GM23338 (cell line): Measurements from ENCODE around the gene TRH. TPM values are rescaled to one million over a fixed set of nuclear protein-coding genes. Genes with fewer than 3 reads are reported as not detected.

Experiments used
- ATAC-seq: fragments of 200-7000 bp; cut with Tn5 transposase; 3 replicates; pipeline ENCODE4 v1.9.1; 2020
- DNase-seq: peaks from one replicate; pipeline ENCODE4 v3.0.0-alpha.2; 2015; ENCODE audit warnings: low spot score
- H2AFZ ChIP-seq: fragments of 200-600 bp; sonication (generic); 2 replicates; pipeline ENCODE4 v1.8.0; 2016; ENCODE audit warnings: antibody characterized with exemption, mild to moderate bottlenecking, moderate library complexity
- H3F3A ChIP-seq: fragments of 200-600 bp; sonication (generic); replicated peaks from 2 replicates; pipeline ENCODE4 v1.8.0; 2017; ENCODE audit warnings: antibody characterized with exemption, mixed run types, low read depth
- H3K27ac ChIP-seq: fragments of 200-600 bp; sonication (generic); 2 replicates; pipeline ENCODE4 v1.6.1; 2016; ENCODE audit warnings: low read depth
- H3K27me3 ChIP-seq: fragments of 200-600 bp; sonication (generic); 2 replicates; pipeline ENCODE4 v1.8.0; 2016; ENCODE audit warnings: mild to moderate bottlenecking, mixed run types, moderate library complexity; ENCODE audit not compliant: insufficient read depth
- H3K36me3 ChIP-seq: fragments of 200-600 bp; sonication (generic); 2 replicates; pipeline ENCODE4 v1.8.0; 2016; ENCODE audit warnings: mild to moderate bottlenecking; ENCODE audit not compliant: insufficient read depth
- H3K4me1 ChIP-seq: fragments of 200-600 bp; sonication (generic); 2 replicates; pipeline ENCODE4 v1.8.0; 2016; ENCODE audit warnings: mild to moderate bottlenecking, moderate library complexity; ENCODE audit not compliant: insufficient read depth
- H3K4me2 ChIP-seq: fragments of 200-600 bp; sonication (generic); 2 replicates; pipeline ENCODE4 v1.7.1; 2017; ENCODE audit warnings: mixed run types
- H3K4me3 ChIP-seq: fragments of 200-600 bp; sonication (generic); 2 replicates; pipeline ENCODE4 v1.6.1; 2016; ENCODE audit warnings: mixed run types
- H3K79me2 ChIP-seq: fragments of 200-600 bp; sonication (generic); replicated peaks from 2 replicates; pipeline ENCODE4 v1.8.0; 2017; ENCODE audit warnings: mild to moderate bottlenecking; ENCODE audit not compliant: insufficient read depth
- H3K9me2 ChIP-seq: fragments of 200-600 bp; sonication (generic); 2 replicates; pipeline ENCODE4 v1.8.0; 2017; ENCODE audit not compliant: insufficient read depth
- H4K20me1 ChIP-seq: fragments of 200-600 bp; sonication (generic); replicated peaks from 2 replicates; pipeline ENCODE4 v1.8.0; 2017; ENCODE audit warnings: mild to moderate bottlenecking; ENCODE audit not compliant: insufficient read depth
- H3K27ac Mint-ChIP-seq: 2 replicates; pipeline ENCODE4 v1.8.0; 2020; ENCODE audit warnings: inconsistent platforms, mild to moderate bottlenecking, moderate library complexity, mixed read lengths
- H3K27me3 Mint-ChIP-seq: 3 replicates; pipeline ENCODE4 v1.8.0; 2022; ENCODE audit warnings: low read depth, mild to moderate bottlenecking, moderate library complexity, mixed read lengths, inconsistent platforms; ENCODE audit not compliant: insufficient read depth, poor library complexity
- H3K36me3 Mint-ChIP-seq: 3 replicates; pipeline ENCODE4 v1.8.0; 2021; ENCODE audit warnings: low read depth, mild to moderate bottlenecking, inconsistent platforms, moderate library complexity, mixed read lengths
- H3K4me1 Mint-ChIP-seq: 3 replicates; pipeline ENCODE4 v1.8.0; 2020; ENCODE audit warnings: mild to moderate bottlenecking, inconsistent platforms, mixed read lengths
- H3K4me3 Mint-ChIP-seq: 3 replicates; pipeline ENCODE4 v1.8.0; 2021; ENCODE audit warnings: moderate library complexity, mild to moderate bottlenecking, inconsistent platforms, mixed read lengths
- H3K9me3 Mint-ChIP-seq: 3 replicates; pipeline ENCODE4 v1.8.0; 2020; ENCODE audit warnings: moderate library complexity, mild to moderate bottlenecking, inconsistent platforms, mixed read lengths
- CREB1 ChIP-seq: fragments of 250-450 bp; sonication (Bioruptor Pico); IDR thresholded peaks from 2 replicates; pipeline ENCODE4 v1.5.0; 2020; ENCODE audit warnings: low read depth, mild to moderate bottlenecking, moderate library complexity
- ETS1 ChIP-seq: IDR thresholded peaks from 2 replicates; pipeline ENCODE4 v1.6.1; 2016; ENCODE audit warnings: antibody characterized with exemption
- EZH2 ChIP-seq: fragments of 200-600 bp; sonication (generic); IDR thresholded peaks from one replicate; pipeline ENCODE4 v1.8.0; 2017; ENCODE audit warnings: antibody characterized with exemption, mild to moderate bottlenecking, low read depth; ENCODE audit not compliant: unreplicated experiment
- EZH2phosphoT487 ChIP-seq: fragments of 200-600 bp; sonication (generic); IDR thresholded peaks from one replicate; pipeline ENCODE4 v1.8.1; 2018; ENCODE audit warnings: antibody characterized with exemption; ENCODE audit not compliant: unreplicated experiment
- JUNB ChIP-seq: IDR thresholded peaks from one replicate; pipeline ENCODE4 v1.6.1; 2016; ENCODE audit warnings: antibody characterized with exemption; ENCODE audit not compliant: unreplicated experiment
- NANOG ChIP-seq: IDR thresholded peaks from 2 replicates; pipeline ENCODE4 v1.6.1; 2016; ENCODE audit warnings: antibody characterized with exemption, borderline replicate concordance
- POLR2AphosphoS5 ChIP-seq: IDR thresholded peaks from 2 replicates; pipeline ENCODE4 v1.6.1; 2016; ENCODE audit warnings: antibody characterized with exemption, low read depth
- STAT1 ChIP-seq: IDR thresholded peaks from one replicate; pipeline ENCODE4 v1.6.1; 2016; ENCODE audit warnings: antibody characterized with exemption; ENCODE audit not compliant: unreplicated experiment
- ZNF114 ChIP-seq: fragments of 250-450 bp; sonication (Bioruptor Pico); IDR thresholded peaks from 2 replicates; pipeline ENCODE4 v1.5.0; 2020; ENCODE audit warnings: mild to moderate bottlenecking, moderate library complexity
- ZNF331 ChIP-seq: fragments of 250-450 bp; sonication (Bioruptor Pico); IDR thresholded peaks from 2 replicates; pipeline ENCODE4 v1.5.0; 2020; ENCODE audit warnings: low read depth, mild to moderate bottlenecking, moderate library complexity
- ZNF462 ChIP-seq: fragments of 250-450 bp; sonication (Bioruptor Pico); IDR thresholded peaks from 2 replicates; pipeline ENCODE4 v1.5.0; 2020; ENCODE audit warnings: mild to moderate bottlenecking, moderate library complexity
- polyA plus RNA-seq: library from polyadenylated mRNA; unstranded; fragments of >200 nt; fragmentation: Nextera tagmentation; extraction: Ambion mirVana; gene quantifications from 2 replicates; pipeline ENCODE4 v1.2.1, GENCODE V29; 2016
- total RNA-seq: library from RNA; depleted of rRNA; stranded (reverse); fragments of >200 nt; shearing (Covaris generic); gene quantifications from 2 replicates; pipeline ENCODE4 v1.2.3, GENCODE V29; 2014
- TF ChIP-seq, protein P1 (sequence below): IDR thresholded peaks from one replicate; pipeline ENCODE4 v1.6.1; 2018; ENCODE audit warnings: antibody characterized with exemption; ENCODE audit not compliant: unreplicated experiment
- TF ChIP-seq, protein P2 (sequence below), 2 experiments: fragments of 200-600 bp in 1 of 2; sonication (generic) in 1 of 2; conservative IDR thresholded peaks; 2 replicates each; pipeline versions ENCODE4 v1.5.1 to v1.6.1; 2016 to 2017; ENCODE audit warnings: antibody characterized with exemption in 2 of 2, low read depth in 2 of 2, mild to moderate bottlenecking in 2 of 2, moderate library complexity in 1 of 2

TRH gene
- total and polyA plus RNA-seq, 2 experiments from 2014 or later: 0.28 TPM; not detected in 1

DNA sequence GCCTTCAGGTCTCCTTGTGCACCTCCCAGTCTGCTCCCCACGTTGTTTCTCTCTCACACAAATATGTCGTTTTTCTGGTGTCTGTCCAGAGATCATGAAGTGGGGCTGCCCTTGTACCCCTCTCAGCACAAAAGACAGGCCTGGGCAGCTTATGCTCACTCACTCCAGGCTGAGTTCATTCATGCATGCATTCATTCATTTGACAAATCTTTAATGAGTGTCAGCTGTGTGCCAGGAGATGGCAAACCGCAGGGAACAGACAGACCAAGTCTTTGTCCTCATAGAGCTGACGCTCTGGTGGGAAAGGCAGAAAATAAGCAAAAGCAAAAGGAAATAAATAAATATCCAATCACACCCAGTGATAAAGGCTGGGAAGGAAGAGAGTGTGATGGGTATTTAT lies 7.6 kb upstream of the TRH start:
- Histone ChIP-seq H3K4me1 (peaks cover 7% of the 10 kb centered on the region), H3K27ac (no peak overlapping the region), H3K9me2 (no peaks in the 10 kb centered on the region), H3K4me2 (no peak overlapping the region), H3K4me3 (no peak overlapping the region), H2AFZ (no peak overlapping the region), H4K20me1 (peaks cover 12% of the 10 kb centered on the region), H3F3A (0 out of 2 replicates have a peak, but pooled peaks cover 1% of the 10 kb centered on the region), H3K27me3 (peaks cover 63% of the 10 kb centered on the region), H3K36me3 (no peaks in the 10 kb centered on the region), H3K79me2 (no peaks in the 10 kb centered on the region)
- Mint-ChIP-seq H3K9me3 (no peaks in the 10 kb centered on the region; the same call in 2 of the 3 replicates), H3K27ac (no peak overlapping the region), H3K4me3 (no peak overlapping the region), H3K36me3 (no peaks in the 10 kb centered on the region), H3K27me3 (peaks cover 56% of the 10 kb centered on the region), H3K4me1 (peaks cover 10% of the 10 kb centered on the region)
- ATAC-seq (no peak), DNase-seq (no peak)
- TF ChIP-seq CREB1 (CRISPR knock-in tag) (no peak), ZNF114 (CRISPR knock-in tag) (no peak), ZNF331 (CRISPR knock-in tag) (no peak), EZH2phosphoT487 (no peak), ZNF462 (CRISPR knock-in tag) (no peak), ETS1 (no peak), EZH2 (no peak), JUNB (no peak), NANOG (no peak), STAT1 (no peak), POLR2AphosphoS5 (no peak)
- TF ChIP-seq, protein P1, sequence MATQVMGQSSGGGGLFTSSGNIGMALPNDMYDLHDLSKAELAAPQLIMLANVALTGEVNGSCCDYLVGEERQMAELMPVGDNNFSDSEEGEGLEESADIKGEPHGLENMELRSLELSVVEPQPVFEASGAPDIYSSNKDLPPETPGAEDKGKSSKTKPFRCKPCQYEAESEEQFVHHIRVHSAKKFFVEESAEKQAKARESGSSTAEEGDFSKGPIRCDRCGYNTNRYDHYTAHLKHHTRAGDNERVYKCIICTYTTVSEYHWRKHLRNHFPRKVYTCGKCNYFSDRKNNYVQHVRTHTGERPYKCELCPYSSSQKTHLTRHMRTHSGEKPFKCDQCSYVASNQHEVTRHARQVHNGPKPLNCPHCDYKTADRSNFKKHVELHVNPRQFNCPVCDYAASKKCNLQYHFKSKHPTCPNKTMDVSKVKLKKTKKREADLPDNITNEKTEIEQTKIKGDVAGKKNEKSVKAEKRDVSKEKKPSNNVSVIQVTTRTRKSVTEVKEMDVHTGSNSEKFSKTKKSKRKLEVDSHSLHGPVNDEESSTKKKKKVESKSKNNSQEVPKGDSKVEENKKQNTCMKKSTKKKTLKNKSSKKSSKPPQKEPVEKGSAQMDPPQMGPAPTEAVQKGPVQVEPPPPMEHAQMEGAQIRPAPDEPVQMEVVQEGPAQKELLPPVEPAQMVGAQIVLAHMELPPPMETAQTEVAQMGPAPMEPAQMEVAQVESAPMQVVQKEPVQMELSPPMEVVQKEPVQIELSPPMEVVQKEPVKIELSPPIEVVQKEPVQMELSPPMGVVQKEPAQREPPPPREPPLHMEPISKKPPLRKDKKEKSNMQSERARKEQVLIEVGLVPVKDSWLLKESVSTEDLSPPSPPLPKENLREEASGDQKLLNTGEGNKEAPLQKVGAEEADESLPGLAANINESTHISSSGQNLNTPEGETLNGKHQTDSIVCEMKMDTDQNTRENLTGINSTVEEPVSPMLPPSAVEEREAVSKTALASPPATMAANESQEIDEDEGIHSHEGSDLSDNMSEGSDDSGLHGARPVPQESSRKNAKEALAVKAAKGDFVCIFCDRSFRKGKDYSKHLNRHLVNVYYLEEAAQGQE: no peak
- TF ChIP-seq, protein P2, sequence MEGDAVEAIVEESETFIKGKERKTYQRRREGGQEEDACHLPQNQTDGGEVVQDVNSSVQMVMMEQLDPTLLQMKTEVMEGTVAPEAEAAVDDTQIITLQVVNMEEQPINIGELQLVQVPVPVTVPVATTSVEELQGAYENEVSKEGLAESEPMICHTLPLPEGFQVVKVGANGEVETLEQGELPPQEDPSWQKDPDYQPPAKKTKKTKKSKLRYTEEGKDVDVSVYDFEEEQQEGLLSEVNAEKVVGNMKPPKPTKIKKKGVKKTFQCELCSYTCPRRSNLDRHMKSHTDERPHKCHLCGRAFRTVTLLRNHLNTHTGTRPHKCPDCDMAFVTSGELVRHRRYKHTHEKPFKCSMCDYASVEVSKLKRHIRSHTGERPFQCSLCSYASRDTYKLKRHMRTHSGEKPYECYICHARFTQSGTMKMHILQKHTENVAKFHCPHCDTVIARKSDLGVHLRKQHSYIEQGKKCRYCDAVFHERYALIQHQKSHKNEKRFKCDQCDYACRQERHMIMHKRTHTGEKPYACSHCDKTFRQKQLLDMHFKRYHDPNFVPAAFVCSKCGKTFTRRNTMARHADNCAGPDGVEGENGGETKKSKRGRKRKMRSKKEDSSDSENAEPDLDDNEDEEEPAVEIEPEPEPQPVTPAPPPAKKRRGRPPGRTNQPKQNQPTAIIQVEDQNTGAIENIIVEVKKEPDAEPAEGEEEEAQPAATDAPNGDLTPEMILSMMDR (conservative IDR thresholded peaks at IDR 0.05; ENCODE audit: low read depth in 2 of 2): no peak
